ENCODE results near the gene SLC8A2.

The SLC8A2 gene

DNA sequence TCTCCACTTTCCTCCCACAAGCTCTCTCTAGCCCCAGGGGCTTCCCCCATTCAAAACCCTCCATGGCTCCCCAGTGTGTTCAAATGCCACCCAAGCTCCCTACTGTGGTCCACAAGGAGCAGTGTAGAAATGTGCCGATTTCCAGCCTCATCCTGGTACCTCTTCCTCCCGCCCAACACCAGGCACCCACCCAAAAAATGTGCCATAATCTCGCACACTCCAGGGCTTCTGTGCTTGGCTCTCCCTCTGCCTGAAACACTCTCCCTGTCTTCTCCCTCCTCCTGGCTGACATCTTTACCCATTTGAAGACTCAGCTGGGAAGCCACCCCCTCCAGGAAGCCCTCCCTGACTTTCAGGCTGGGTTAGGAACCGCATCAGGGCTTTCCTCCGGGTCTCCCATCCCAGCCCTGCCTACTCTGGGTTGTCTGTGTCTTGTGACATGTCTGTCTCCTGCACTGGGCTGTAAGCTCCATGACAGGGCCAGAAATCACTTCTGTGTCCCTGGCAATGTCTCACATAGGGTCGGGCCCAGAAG lies 35.7 kb downstream of the SLC8A2 start:
- H3K4me3 ChIP-seq (replicated peaks; ENCODE audit: low read depth, low read length) = no peak overlapping the region
- TF ChIP-seq, protein P1, sequence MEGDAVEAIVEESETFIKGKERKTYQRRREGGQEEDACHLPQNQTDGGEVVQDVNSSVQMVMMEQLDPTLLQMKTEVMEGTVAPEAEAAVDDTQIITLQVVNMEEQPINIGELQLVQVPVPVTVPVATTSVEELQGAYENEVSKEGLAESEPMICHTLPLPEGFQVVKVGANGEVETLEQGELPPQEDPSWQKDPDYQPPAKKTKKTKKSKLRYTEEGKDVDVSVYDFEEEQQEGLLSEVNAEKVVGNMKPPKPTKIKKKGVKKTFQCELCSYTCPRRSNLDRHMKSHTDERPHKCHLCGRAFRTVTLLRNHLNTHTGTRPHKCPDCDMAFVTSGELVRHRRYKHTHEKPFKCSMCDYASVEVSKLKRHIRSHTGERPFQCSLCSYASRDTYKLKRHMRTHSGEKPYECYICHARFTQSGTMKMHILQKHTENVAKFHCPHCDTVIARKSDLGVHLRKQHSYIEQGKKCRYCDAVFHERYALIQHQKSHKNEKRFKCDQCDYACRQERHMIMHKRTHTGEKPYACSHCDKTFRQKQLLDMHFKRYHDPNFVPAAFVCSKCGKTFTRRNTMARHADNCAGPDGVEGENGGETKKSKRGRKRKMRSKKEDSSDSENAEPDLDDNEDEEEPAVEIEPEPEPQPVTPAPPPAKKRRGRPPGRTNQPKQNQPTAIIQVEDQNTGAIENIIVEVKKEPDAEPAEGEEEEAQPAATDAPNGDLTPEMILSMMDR (IDR thresholded peaks at IDR 0.05; ENCODE audit: low read length, missing control alignments) = no peak
- DNase-seq (ENCODE audit: low read depth) = no peak

GRCh38 chr19:47435196-47435595 lies 36.5 kb downstream of the SLC8A2 start:
- H3K4me3 ChIP-seq (replicated peaks; ENCODE audit: low read depth, low read length) = no peak overlapping the region
- DNase-seq (ENCODE audit: low read depth) = no peak
- TF ChIP-seq, protein P1 (IDR thresholded peaks at IDR 0.05; ENCODE audit: low read length, missing control alignments) = no peak

- TF ChIP-seq, protein P1 (IDR thresholded peaks at IDR 0.05; ENCODE audit: low read length, missing control alignments) = no peak
- H3K4me3 ChIP-seq (replicated peaks; ENCODE audit: low read depth, low read length) = no peak overlapping the region
- DNase-seq (ENCODE audit: low read depth) = no peak
These were observed 37.6 kb downstream of the SLC8A2 start for GRCh38 chr19:47434088-47434487.

GRCh38 chr19:47433121-47433520 lies 38.6 kb downstream of the SLC8A2 start:
- no peak for DNase-seq (ENCODE audit: low read depth)
- no peak overlapping the region for H3K4me3 ChIP-seq (replicated peaks; ENCODE audit: low read depth, low read length)
- TF ChIP-seq, protein P1 (IDR thresholded peaks at IDR 0.05; ENCODE audit: low read length, missing control alignments) = no peak

DNA sequence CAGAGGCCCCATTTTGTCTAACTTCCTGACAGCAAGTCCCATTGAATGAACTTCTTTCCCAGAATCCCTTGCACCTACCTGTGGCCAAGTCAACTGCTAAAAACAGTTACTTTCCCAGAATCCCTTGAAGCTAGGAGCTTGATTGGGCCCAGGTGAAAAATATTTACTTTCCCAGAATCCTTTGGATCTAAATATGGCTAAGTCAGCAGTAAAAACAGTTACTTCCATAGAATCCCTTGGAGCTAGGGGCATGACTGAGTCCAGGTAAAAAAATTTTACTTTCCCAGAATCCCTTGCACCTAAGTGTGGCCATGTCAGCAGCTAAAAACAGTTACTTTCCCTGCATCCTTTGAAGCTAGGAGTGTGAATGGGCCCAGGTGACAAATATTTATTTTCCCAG lies 39.2 kb downstream of the SLC8A2 start:
- TF ChIP-seq, protein P1 (IDR thresholded peaks at IDR 0.05; ENCODE audit: low read length, missing control alignments) = no peak
- no peak overlapping the region for H3K4me3 ChIP-seq (replicated peaks; ENCODE audit: low read depth, low read length)
- DNase-seq (ENCODE audit: low read depth) = no peak

- no peak overlapping the region for H3K4me3 ChIP-seq (replicated peaks; ENCODE audit: low read depth, low read length)
- TF ChIP-seq, protein P1 (IDR thresholded peaks at IDR 0.05; ENCODE audit: low read length, missing control alignments) = no peak
- no peak for DNase-seq (ENCODE audit: low read depth)
These were observed 39.6 kb downstream of the SLC8A2 start for GRCh38 chr19:47432091-47432490.

DNA sequence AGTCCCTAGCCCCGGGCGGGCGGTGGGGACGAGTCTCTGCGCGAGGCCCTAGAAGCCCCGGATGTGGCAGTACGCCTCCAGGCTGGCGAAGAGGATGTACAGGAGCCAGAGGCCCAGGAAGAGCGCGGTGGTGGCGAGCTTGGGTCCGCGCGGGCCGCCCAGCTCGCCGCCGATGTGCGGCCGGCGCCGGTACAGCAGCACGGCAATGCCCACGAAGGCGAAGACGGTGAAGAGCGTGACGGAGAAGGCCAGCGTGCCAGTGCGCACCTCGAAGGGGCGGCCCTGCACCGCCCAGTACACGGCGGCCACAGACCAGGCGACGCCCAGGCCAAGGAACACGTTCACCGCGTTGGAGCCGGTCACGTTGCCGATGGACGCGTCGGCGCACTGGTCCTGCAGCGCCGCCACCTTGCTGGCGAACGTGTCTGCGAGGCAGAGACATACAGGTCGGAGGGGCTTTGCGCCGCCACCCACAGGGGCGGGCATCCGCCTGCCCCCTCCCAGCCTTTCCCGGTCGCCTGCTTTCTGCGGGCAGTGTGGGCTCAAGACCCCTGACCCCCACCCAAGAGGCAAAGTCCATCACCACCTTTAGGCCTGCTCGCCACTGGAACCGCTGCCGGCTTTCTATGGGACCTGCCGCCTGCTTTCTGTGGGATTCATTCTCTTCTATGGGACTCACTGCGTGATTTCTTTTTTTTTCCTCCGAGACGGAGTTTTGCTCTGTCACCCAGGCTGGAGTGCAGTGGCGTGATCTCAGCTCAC lies 41.5 kb downstream of the SLC8A2 start:
- no peak overlapping the region for H3K4me3 ChIP-seq (replicated peaks; ENCODE audit: low read depth, low read length)
- TF ChIP-seq, protein P1 (IDR thresholded peaks at IDR 0.05; ENCODE audit: low read length, missing control alignments) = peak; percentile 5
- peak; percentile 51 for DNase-seq (ENCODE audit: low read depth)
